IMR-90 (cell line): ENCODE measurements around the gene SYCN. TPM values are rescaled to one million over a fixed set of nuclear protein-coding genes. Genes with fewer than 3 reads are reported as not detected.

Source experiments
- ATAC-seq: fragments of 200-7000 bp; cut with Tn5 transposase; 2 replicates; pipeline ENCODE4 v1.9.1; 2020; ENCODE audit warnings: low read depth, mild to moderate bottlenecking, moderate library complexity
- BruUV-seq: library from RNA; stranded (reverse); fragments of 400-500 nt; replicated peaks from 2 replicates; lab custom pipeline; 2021; lab: Mats Ljungman, UMichigan
- CTCF ChIA-PET: fragments of 300-600 bp; formaldehyde crosslinking; extraction: SDS; loops from one replicate; lab custom pipeline; 2021; ENCODE audit warnings: antibody characterized with exemption; lab: Yijun Ruan, JAX
- POLR2A ChIA-PET: fragments of 300-600 bp; sonication (Branson Sonifier 250); formaldehyde crosslinking; loops from one replicate; lab custom pipeline; 2022; ENCODE audit warnings: antibody characterized with exemption; ENCODE audit not compliant: unreplicated experiment; lab: Charles Lee
- DNase-seq: peaks from one replicate; pipeline ENCODE4 v3.0.0; 2013
- H2AFZ ChIP-seq: replicated peaks from 2 replicates; pipeline ENCODE3; 2013; ENCODE audit warnings: low read length, mild to moderate bottlenecking; ENCODE audit not compliant: poor library complexity
- H2AK5ac ChIP-seq: 2 replicates; pipeline ENCODE4 v1.6.1; 2013; ENCODE audit warnings: low read depth, low read length, inconsistent platforms
- H2AK9ac ChIP-seq: replicated peaks from 2 replicates; pipeline ENCODE3; 2013; ENCODE audit warnings: mild to moderate bottlenecking, low read depth, low read length, moderate library complexity; ENCODE audit not compliant: poor library complexity
- H2BK120ac ChIP-seq: 2 replicates; pipeline ENCODE4 v1.6.1; 2013; ENCODE audit warnings: low read depth, low read length, inconsistent platforms
- H2BK15ac ChIP-seq: 3 replicates; pipeline ENCODE4 v1.6.1; 2013; ENCODE audit warnings: low read depth, low read length, inconsistent platforms
- H2BK20ac ChIP-seq: 2 replicates; pipeline ENCODE4 v1.6.1; 2013; ENCODE audit warnings: low read depth, mild to moderate bottlenecking, inconsistent platforms, low read length, moderate library complexity
- H2BK5ac ChIP-seq: 2 replicates; pipeline ENCODE4 v1.6.1; 2013; ENCODE audit warnings: mild to moderate bottlenecking, low read depth, low read length, inconsistent platforms; ENCODE audit not compliant: poor library complexity, severe bottlenecking
- H3K14ac ChIP-seq: replicated peaks from 2 replicates; pipeline ENCODE4 v1.6.1; 2013; ENCODE audit warnings: low read depth, low read length, inconsistent platforms
- H3K18ac ChIP-seq: 2 replicates; pipeline ENCODE4 v1.6.1; 2013; ENCODE audit warnings: low read depth, low read length, control low read depth
- H3K23ac ChIP-seq: 2 replicates; pipeline ENCODE4 v1.6.1; 2013; ENCODE audit warnings: low read depth, low read length, inconsistent platforms
- H3K27ac ChIP-seq: 2 replicates; pipeline ENCODE4 v1.5.1; 2013; ENCODE audit warnings: mild to moderate bottlenecking, control low read depth, low read length; ENCODE audit not compliant: insufficient read depth
- H3K27me3 ChIP-seq: 2 replicates; pipeline ENCODE4 v1.6.1; 2013; ENCODE audit warnings: low read length; ENCODE audit not compliant: control insufficient read depth, insufficient read depth
- H3K36me3 ChIP-seq: 2 replicates; pipeline ENCODE4 v1.6.1; 2013; ENCODE audit warnings: low read length, mixed read lengths; ENCODE audit not compliant: control insufficient read depth, insufficient read depth
- H3K4ac ChIP-seq: 2 replicates; pipeline ENCODE4 v1.6.1; 2013; ENCODE audit warnings: low read depth, low read length, inconsistent platforms
- H3K4me1 ChIP-seq: 2 replicates; pipeline ENCODE4 v1.6.1; 2013; ENCODE audit warnings: low read length, mixed read lengths; ENCODE audit not compliant: control insufficient read depth, insufficient read depth
- H3K4me2 ChIP-seq: 2 replicates; pipeline ENCODE4 v1.6.1; 2013; ENCODE audit warnings: low read depth, mild to moderate bottlenecking, control low read depth, low read length, moderate library complexity
- H3K4me3 ChIP-seq: 2 replicates; pipeline ENCODE4 v1.5.1; 2013; ENCODE audit warnings: low read depth, mild to moderate bottlenecking, control low read depth, low read length, moderate library complexity; ENCODE audit not compliant: insufficient read depth
- H3K56ac ChIP-seq: 2 replicates; pipeline ENCODE4 v1.6.1; 2013; ENCODE audit warnings: low read length, inconsistent platforms; ENCODE audit not compliant: insufficient read depth; ENCODE audit errors: extremely low read depth
- H3K79me1 ChIP-seq, 2 experiments: 2 replicates each; pipeline ENCODE4 v1.6.1; 2013; ENCODE audit warnings: low read length in 2 of 2, inconsistent platforms in 1 of 2, low read depth in 1 of 2
- H3K9ac ChIP-seq: 2 replicates; pipeline ENCODE4 v1.6.1; 2013; ENCODE audit warnings: low read depth, low read length, control low read depth
- H3K9me1 ChIP-seq: 2 replicates; pipeline ENCODE4 v1.6.1; 2013; ENCODE audit warnings: low read length, inconsistent platforms; ENCODE audit not compliant: insufficient read depth
- H3K9me3 ChIP-seq: 2 replicates; pipeline ENCODE4 v1.6.1; 2013; ENCODE audit warnings: low read length; ENCODE audit not compliant: control insufficient read depth, insufficient read depth
- H4K20me1 ChIP-seq: 2 replicates; pipeline ENCODE4 v1.6.1; 2013; ENCODE audit warnings: low read length, inconsistent platforms; ENCODE audit not compliant: insufficient read depth
- H4K5ac ChIP-seq: 2 replicates; pipeline ENCODE4 v1.6.1; 2013; ENCODE audit warnings: mild to moderate bottlenecking, low read depth, low read length, control low read depth
- H4K8ac ChIP-seq, 2 experiments: 2 replicates each; pipeline ENCODE4 v1.6.1; 2013; ENCODE audit warnings: low read depth in 2 of 2, low read length in 2 of 2, control low read depth in 1 of 2, inconsistent platforms in 1 of 2
- H4K91ac ChIP-seq: 2 replicates; pipeline ENCODE4 v1.6.1; 2013; ENCODE audit warnings: low read depth, low read length, inconsistent platforms; ENCODE audit not compliant: insufficient read depth
- BHLHE40 ChIP-seq: fragments of 150-350 bp; IDR thresholded peaks from 2 replicates; pipeline ENCODE4 v1.6.1; 2016; ENCODE audit warnings: mild to moderate bottlenecking, low read depth, low read length
- CEBPB ChIP-seq: IDR thresholded peaks from 2 replicates; pipeline ENCODE4 v1.6.1; 2012; ENCODE audit warnings: low read depth, low read length, improper control_type of control experiment
- CTCF ChIP-seq: conservative IDR thresholded peaks from 2 replicates; pipeline ENCODE4 v1.5.1; 2012; ENCODE audit warnings: mild to moderate bottlenecking, low read depth, low read length, improper control_type of control experiment
- MAFK ChIP-seq: IDR thresholded peaks from 2 replicates; pipeline ENCODE4 v1.6.1; 2012; ENCODE audit warnings: low read depth, low read length, improper control_type of control experiment
- WGBS, 2 experiments: methylation state at CpG; one replicate each; pipeline versions ENCODE4 v1.1.5 to v1.1.7; 2013; ENCODE audit warnings: missing lambda C conversion rate in 2 of 2; ENCODE audit not compliant: insufficient read length in 1 of 2; ENCODE audit errors: extremely low coverage in 2 of 2; 5-methylcytosine and 5-hydroxymethylcytosine counted together
- dilution Hi-C: fragments of 300-500 bp; cut with HindIII; formaldehyde crosslinking; loops from one replicate; pipeline ENCODE4 v1.14.3; 2018; ENCODE audit warnings: low sequenced_read_pairs; ENCODE audit not compliant: unreplicated experiment
- in situ Hi-C: fragments of 300-500 bp; cut with MboI; formaldehyde crosslinking; loops from 3 replicates; pipeline ENCODE4 v1.14.3; 2019; ENCODE audit warnings: low sequenced_read_pairs, inconsistent platforms, mixed read lengths
- intact Hi-C: fragments of 100-400 bp; cut with micrococcal nuclease; formaldehyde crosslinking; loops from 2 replicates; pipeline ENCODE4 v1.10.0; 2022
- polyA plus RNA-seq, 3 experiments: library from polyadenylated mRNA; depleted of rRNA; stranded (reverse); fragments of >200 nt; gene quantifications; 2 replicates each; pipeline ENCODE4 v1.2.3, GENCODE V29; 2012; ENCODE audit warnings: low replicate concordance in 1 of 3
- total RNA-seq: library from RNA; depleted of rRNA; stranded (reverse); fragments of >200 nt; gene quantifications from 2 replicates; pipeline ENCODE4 v1.2.3, GENCODE V29; 2012

The SYCN gene
- total and polyA plus RNA-seq, 2 of the 4 experiments (the other 2 are of a cell fraction), result not detected

- intact Hi-C loops, result no loop called here
- Histone ChIP-seq H2AK5ac (no peak overlapping the region), H3K4me3 (no peak overlapping the region), H3K56ac (no peak overlapping the region), H3K27me3 (peaks cover 27% of the 10 kb centered on the region), H3K9ac (no peak overlapping the region), H3K36me3 (no peaks in the 10 kb centered on the region), H2AFZ (no peak overlapping the region), H4K20me1 (no peaks in the 10 kb centered on the region), H3K9me1 (no peaks in the 10 kb centered on the region), H4K8ac (no peak overlapping the region), H3K9me3 (no peaks in the 10 kb centered on the region), H4K5ac (no peak overlapping the region), H3K14ac (no peak overlapping the region), H2AK9ac (no peak overlapping the region), H3K27ac (no peak overlapping the region), H3K79me1 (no peaks in the 10 kb centered on the region), H2BK20ac (no peak overlapping the region), H4K91ac (no peak overlapping the region), H3K4me1 (no peaks in the 10 kb centered on the region), H3K23ac (no peak overlapping the region), H2BK5ac (no peak overlapping the region), H3K18ac (no peak overlapping the region), H2BK15ac (no peak overlapping the region), H2BK120ac (no peak overlapping the region), H3K4ac (no peak overlapping the region), H3K4me2 (no peak overlapping the region)
- no peak for ATAC-seq
- no TSS peak for BruUV-seq
- CTCF ChIA-PET, result no interaction called here
- TF ChIP-seq BHLHE40, result no peak
- TF ChIP-seq CTCF, result no peak
- no peak for TF ChIP-seq CEBPB
- TF ChIP-seq MAFK, result no peak
- no CpG with 5 or more reads among the region's 6 CpGs for WGBS, 2 experiments
- dilution Hi-C loops, result no loop called here
- no peak for DNase-seq
- in situ Hi-C loops, result no loop called here
- POLR2A ChIA-PET, result no interaction called here
Measured at GRCh38 chr19:39238944-39239343, 34.9 kb upstream of the SYCN start.
